PC-9 (cell line): ENCODE results near the gene ADSS1. TPM values are rescaled to one million over a fixed set of nuclear protein-coding genes. Genes with fewer than 3 reads are reported as not detected.
"Not testable (repeated sequence)": the region's sequence is repeated elsewhere in the genome, so short reads cannot be mapped to it uniquely, and the experiment has no call there.

Experiments
- BruUV-seq: library from RNA; stranded (reverse); fragments of 400-500 nt; replicated peaks from 2 replicates; lab custom pipeline; 2021; lab: Mats Ljungman, UMichigan
- CTCF ChIA-PET: fragments of 300-600 bp; sonication (Branson Sonifier 250); formaldehyde crosslinking; loops from one replicate; lab custom pipeline; 2022; ENCODE audit warnings: antibody characterized with exemption; lab: Charles Lee
- POLR2A ChIA-PET: fragments of 300-600 bp; sonication (Branson Sonifier 250); formaldehyde crosslinking; loops from one replicate; lab custom pipeline; 2022; ENCODE audit warnings: antibody characterized with exemption; ENCODE audit not compliant: unreplicated experiment; lab: Charles Lee
- DNase-seq, 2 experiments: peaks; one replicate each; pipeline versions ENCODE4 v3.0.0 to v3.0.0-alpha.2; 2015 to 2022; ENCODE audit warnings: mixed read lengths in 1 of 2
- H2AFZ ChIP-seq: fragments of 200-600 bp; sonication (generic); 2 replicates; pipeline ENCODE4 v1.8.1; 2017; ENCODE audit warnings: antibody characterized with exemption
- H3F3A ChIP-seq: fragments of 200-600 bp; sonication (generic); 2 replicates; pipeline ENCODE4 v1.8.1; 2017; ENCODE audit warnings: antibody characterized with exemption, mild to moderate bottlenecking, low read depth; ENCODE audit not compliant: insufficient read depth
- H3K27ac ChIP-seq: fragments of 200-600 bp; sonication (generic); 2 replicates; pipeline ENCODE4 v1.6.1; 2016; ENCODE audit warnings: mixed run types
- H3K27me3 ChIP-seq: fragments of 200-600 bp; sonication (generic); 2 replicates; pipeline ENCODE4 v1.6.1; 2016; ENCODE audit warnings: low read depth, mixed run types; ENCODE audit not compliant: insufficient read depth
- H3K36me3 ChIP-seq: fragments of 200-600 bp; sonication (generic); 2 replicates; pipeline ENCODE4 v1.6.1; 2016; ENCODE audit warnings: low read depth, mixed run types
- H3K4me1 ChIP-seq: fragments of 200-600 bp; sonication (generic); replicated peaks from 2 replicates; pipeline ENCODE4 v1.6.1; 2016; ENCODE audit warnings: mixed run types; ENCODE audit not compliant: insufficient read depth
- H3K4me2 ChIP-seq: fragments of 200-600 bp; sonication (generic); 2 replicates; pipeline ENCODE4 v1.6.1; 2017; ENCODE audit warnings: mixed run types
- H3K4me3 ChIP-seq: fragments of 200-600 bp; sonication (generic); 2 replicates; pipeline ENCODE4 v1.6.1; 2016; ENCODE audit warnings: mixed run types
- H3K79me2 ChIP-seq: fragments of 200-600 bp; sonication (generic); 2 replicates; pipeline ENCODE4 v1.6.1; 2017; ENCODE audit warnings: low read depth, mixed run types
- H3K9me2 ChIP-seq: fragments of 200-600 bp; sonication (generic); 2 replicates; pipeline ENCODE4 v1.8.1; 2017; ENCODE audit warnings: mild to moderate bottlenecking; ENCODE audit not compliant: insufficient read depth
- H3K9me3 ChIP-seq: fragments of 200-600 bp; sonication (generic); 2 replicates; pipeline ENCODE4 v1.8.1; 2016; ENCODE audit warnings: low read depth; ENCODE audit not compliant: insufficient read depth
- H4K20me1 ChIP-seq: fragments of 200-600 bp; sonication (generic); 2 replicates; pipeline ENCODE4 v1.8.1; 2017; ENCODE audit not compliant: insufficient read depth
- EZH2 ChIP-seq: fragments of 200-600 bp; sonication (generic); IDR thresholded peaks from 2 replicates; pipeline ENCODE4 v1.8.0; 2017; ENCODE audit warnings: antibody characterized with exemption, low read depth
- intact Hi-C: fragments of 100-400 bp; cut with micrococcal nuclease; formaldehyde crosslinking; loops from one replicate; pipeline ENCODE4 v1.10.0; 2022; ENCODE audit not compliant: unreplicated experiment
- total RNA-seq: library from RNA; stranded (reverse); gene quantifications from 2 replicates; pipeline ENCODE4 v1.2.3, GENCODE V29; 2021
- TF ChIP-seq, protein P1 (sequence below): fragments of 200-600 bp; sonication (generic); conservative IDR thresholded peaks from 2 replicates; pipeline ENCODE4 v1.6.1; 2017; ENCODE audit warnings: mixed run types, antibody characterized with exemption, mild to moderate bottlenecking, moderate library complexity

Gene ADSS1
- total RNA-seq, 1 experiment from 2014 or later: 5.8 TPM

DNA sequence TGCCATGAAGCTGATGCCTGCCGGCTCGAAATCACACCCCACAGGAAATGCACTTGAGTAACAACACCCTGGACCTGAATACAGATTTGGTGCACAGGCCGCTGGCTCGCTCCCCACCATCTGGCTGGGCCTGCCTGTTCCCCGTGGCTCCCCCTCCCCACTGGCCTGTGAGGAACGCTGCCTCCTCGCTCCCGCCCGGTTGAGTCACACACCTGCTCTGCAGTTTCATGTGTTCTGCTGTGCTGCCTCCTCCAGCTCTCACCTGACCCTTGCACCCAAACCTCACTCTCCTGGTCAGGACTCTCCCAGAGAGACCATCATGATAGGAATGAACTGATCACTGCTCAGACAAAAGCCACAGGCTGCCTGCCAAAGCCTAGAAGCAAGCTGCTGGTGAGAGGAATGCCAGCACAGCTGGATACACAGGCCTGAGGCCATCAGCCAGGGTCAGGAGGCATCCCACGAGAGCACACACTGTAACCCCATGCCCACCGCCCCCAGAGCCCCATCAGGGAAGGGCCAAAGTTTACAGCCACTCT is 25.2 kb downstream of the ADSS1 start:
- peaks cover 12% of the 10 kb centered on the region for H3K79me2 ChIP-seq
- BruUV-seq: no TSS peak
- DNase-seq: peak; percentile 49 to 53

DNA sequence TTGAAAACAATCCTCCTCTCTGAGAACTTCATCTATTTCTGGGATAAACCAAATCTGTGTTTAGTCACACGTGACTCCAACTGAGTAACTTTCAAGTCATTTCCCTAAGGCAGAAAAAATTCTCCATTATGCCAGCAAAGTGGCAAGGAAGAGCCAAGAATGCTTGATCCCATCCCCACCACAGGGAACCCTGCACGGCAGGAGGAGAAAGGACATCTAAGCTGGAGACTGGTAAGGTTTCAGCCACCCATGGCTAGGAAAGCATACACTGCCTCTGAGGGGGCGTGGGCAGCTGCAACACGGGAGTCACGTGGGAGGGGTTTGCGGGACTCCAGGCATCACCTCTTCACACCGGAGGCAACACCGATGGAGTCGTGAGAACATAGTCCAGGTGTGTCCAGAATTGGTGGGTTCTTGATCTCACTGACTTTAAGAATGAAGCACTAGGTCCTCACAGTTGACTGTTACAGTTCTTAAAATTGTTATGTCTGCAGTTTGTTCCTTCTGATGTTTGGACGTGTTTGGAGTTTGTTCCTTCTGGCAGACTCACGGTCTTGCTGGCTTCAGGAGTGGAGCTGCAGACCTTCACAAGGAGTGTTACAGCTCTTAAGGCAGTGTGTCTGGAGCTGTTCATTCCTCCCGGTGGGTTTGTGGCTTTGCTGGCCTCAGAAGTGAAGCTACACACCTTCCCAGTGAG is 26.2 kb downstream of the ADSS1 start:
- ChIA-PET POLR2A (no interaction called here), CTCF (interaction anchor here (0.7 kb wide), 1 partner anchor 68 kb away, joined by 4 read pairs; no protein-coding TSS in a partner anchor)
- Histone ChIP-seq H3K27ac (no peak overlapping the region), H3F3A (peaks cover 9% of the 10 kb centered on the region; the same call in 1 of the 2 replicates), H4K20me1 (peaks cover 7% of the 10 kb centered on the region), H3K36me3 (no peaks in the 10 kb centered on the region), H3K27me3 (no peaks in the 10 kb centered on the region), H3K4me3 (no peak overlapping the region), H3K4me1 (peaks cover 28% of the 10 kb centered on the region), H3K79me2 (peaks cover 22% of the 10 kb centered on the region), H3K9me2 (no peaks in the 10 kb centered on the region), H2AFZ (no peak overlapping the region), H3K4me2 (no peak overlapping the region), H3K9me3 (no peaks in the 10 kb centered on the region)
- no peak for DNase-seq
- no peak for TF ChIP-seq EZH2
- TF ChIP-seq, protein P1, sequence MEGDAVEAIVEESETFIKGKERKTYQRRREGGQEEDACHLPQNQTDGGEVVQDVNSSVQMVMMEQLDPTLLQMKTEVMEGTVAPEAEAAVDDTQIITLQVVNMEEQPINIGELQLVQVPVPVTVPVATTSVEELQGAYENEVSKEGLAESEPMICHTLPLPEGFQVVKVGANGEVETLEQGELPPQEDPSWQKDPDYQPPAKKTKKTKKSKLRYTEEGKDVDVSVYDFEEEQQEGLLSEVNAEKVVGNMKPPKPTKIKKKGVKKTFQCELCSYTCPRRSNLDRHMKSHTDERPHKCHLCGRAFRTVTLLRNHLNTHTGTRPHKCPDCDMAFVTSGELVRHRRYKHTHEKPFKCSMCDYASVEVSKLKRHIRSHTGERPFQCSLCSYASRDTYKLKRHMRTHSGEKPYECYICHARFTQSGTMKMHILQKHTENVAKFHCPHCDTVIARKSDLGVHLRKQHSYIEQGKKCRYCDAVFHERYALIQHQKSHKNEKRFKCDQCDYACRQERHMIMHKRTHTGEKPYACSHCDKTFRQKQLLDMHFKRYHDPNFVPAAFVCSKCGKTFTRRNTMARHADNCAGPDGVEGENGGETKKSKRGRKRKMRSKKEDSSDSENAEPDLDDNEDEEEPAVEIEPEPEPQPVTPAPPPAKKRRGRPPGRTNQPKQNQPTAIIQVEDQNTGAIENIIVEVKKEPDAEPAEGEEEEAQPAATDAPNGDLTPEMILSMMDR: no peak
- no TSS peak for BruUV-seq
- intact Hi-C loops: loop anchor here (5.0 kb wide), 1 partner anchor 68 kb away; no protein-coding TSS in a partner anchor

More for the DNA sequence above, 25.2 kb downstream of the ADSS1 start:
- H3F3A ChIP-seq: peaks cover 9% of the 10 kb centered on the region; the same call in 1 of the 2 replicates
- H2AFZ ChIP-seq: no peak overlapping the region
- peak overlapping the region; percentile 2 for H3K4me2 ChIP-seq
- no peak overlapping the region for H3K4me3 ChIP-seq
- no peaks in the 10 kb centered on the region for H3K9me2 ChIP-seq
- H3K27me3 ChIP-seq: no peaks in the 10 kb centered on the region
- H3K9me3 ChIP-seq: no peaks in the 10 kb centered on the region
- H4K20me1 ChIP-seq: no peaks in the 10 kb centered on the region; the same call in 1 of the 2 replicates
- intact Hi-C loops: no loop called here
- no peak for TF ChIP-seq EZH2
- TF ChIP-seq, protein P1: no peak
- no peaks in the 10 kb centered on the region for H3K36me3 ChIP-seq
- peaks cover 22% of the 10 kb centered on the region for H3K4me1 ChIP-seq
- POLR2A ChIA-PET: interaction anchor here (0.6 kb wide), 1 partner anchor 343 kb away, joined by 5 read pairs; no protein-coding TSS in a partner anchor
- H3K27ac ChIP-seq: no peak overlapping the region
- CTCF ChIA-PET: interaction anchor here (0.6 to 0.7 kb wide), 2 partner anchors 67 to 194 kb away, joined by 4 to 5 read pairs; no protein-coding TSS in a partner anchor

DNA sequence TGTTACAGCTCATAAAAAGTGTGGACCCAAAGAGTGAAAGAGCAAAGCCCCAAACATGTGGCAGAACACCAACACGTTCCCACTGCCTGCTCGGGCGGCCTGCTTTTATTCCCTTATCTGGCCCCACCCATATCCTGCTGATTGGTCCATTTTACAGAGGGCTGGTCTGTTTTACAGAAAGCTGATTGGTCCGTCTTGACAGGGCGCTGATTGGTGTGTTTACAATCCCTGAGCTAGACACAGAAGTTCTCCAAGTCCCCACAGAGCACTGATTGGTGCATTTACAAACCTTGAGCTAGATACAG is 26.7 kb downstream of the ADSS1 start:
- H3K36me3 ChIP-seq, H3F3A ChIP-seq, H3K4me2 ChIP-seq, CTCF ChIA-PET, H4K20me1 ChIP-seq, DNase-seq, H3K27ac ChIP-seq, H3K4me3 ChIP-seq, H3K9me3 ChIP-seq, H3K9me2 ChIP-seq, BruUV-seq, H3K27me3 ChIP-seq, H2AFZ ChIP-seq, POLR2A ChIA-PET: not testable (repeated sequence)
- intact Hi-C loops: loop anchor here (5.0 kb wide), 1 partner anchor 68 kb away; no protein-coding TSS in a partner anchor
- peaks cover 28% of the 10 kb centered on the region for H3K4me1 ChIP-seq
- H3K79me2 ChIP-seq: peaks cover 27% of the 10 kb centered on the region
